GM12878 (cell line): ENCODE measurements around the gene RSRP1. TPM values are rescaled to one million over a fixed set of nuclear protein-coding genes. Genes with fewer than 3 reads are reported as not detected.

Experiments used
- ASH2L ChIP-seq: fragments of 300-600, 200-600 bp; sonication (generic); IDR thresholded peaks from 2 replicates; pipeline ENCODE4 v1.6.1; 2017; ENCODE audit warnings: low read depth, mild to moderate bottlenecking, borderline replicate concordance
- BACH1 ChIP-seq: fragments of 450-650 bp; IDR thresholded peaks from 2 replicates; pipeline ENCODE4 v1.6.1; 2017; ENCODE audit warnings: mild to moderate bottlenecking, borderline replicate concordance
- BRCA1 ChIP-seq: IDR thresholded peaks from 2 replicates; pipeline ENCODE4 v1.6.1; 2011; ENCODE audit warnings: low read depth, low read length, improper control_type of control experiment
- CHD1 ChIP-seq: IDR thresholded peaks from 2 replicates; pipeline ENCODE4 v1.6.1; 2012; ENCODE audit warnings: low read depth, low read length, improper control_type of control experiment
- CHD2 ChIP-seq: IDR thresholded peaks from 2 replicates; pipeline ENCODE4 v1.6.1; 2011; ENCODE audit warnings: low read depth, low read length, improper control_type of control experiment, borderline replicate concordance
- CREB1 ChIP-seq: IDR thresholded peaks from 2 replicates; pipeline ENCODE4 v1.6.1; 2012; ENCODE audit warnings: low read depth, mild to moderate bottlenecking, inconsistent platforms
- EGR1 ChIP-seq, 2 experiments: IDR thresholded peaks; 1 replicate in 1 of 2; 2 replicates in 1 of 2; pipeline ENCODE4 v1.6.1; 2011 to 2012; ENCODE audit warnings: low read depth in 2 of 2, low read length in 2 of 2, borderline replicate concordance in 1 of 2, mild to moderate bottlenecking in 1 of 2, moderate library complexity in 1 of 2
- FOXM1 ChIP-seq: IDR thresholded peaks from 2 replicates; pipeline ENCODE4 v1.6.1; 2012; ENCODE audit warnings: low read depth, mild to moderate bottlenecking, inconsistent platforms, low read length, moderate library complexity
- HDAC2 ChIP-seq: fragments of 200-600 bp; sonication (generic); IDR thresholded peaks from 2 replicates; pipeline ENCODE4 v1.6.1; 2017
- HDGF ChIP-seq: fragments of 450-650 bp; IDR thresholded peaks from 2 replicates; pipeline ENCODE4 v1.6.1; 2016; ENCODE audit warnings: antibody characterized with exemption
- JUND ChIP-seq: IDR thresholded peaks from 2 replicates; pipeline ENCODE4 v1.6.1; 2012; ENCODE audit warnings: low read depth, mild to moderate bottlenecking, low read length, improper control_type of control experiment, moderate library complexity
- LARP7 ChIP-seq: fragments of 450-650 bp; IDR thresholded peaks from 2 replicates; pipeline ENCODE4 v1.6.1; 2017; ENCODE audit warnings: mild to moderate bottlenecking
- NFYA ChIP-seq: IDR thresholded peaks from 2 replicates; pipeline ENCODE4 v1.6.1; 2011; ENCODE audit warnings: low read depth, mild to moderate bottlenecking, low read length, improper control_type of control experiment, borderline replicate concordance
- NR2C1 ChIP-seq: fragments of 450-650 bp; IDR thresholded peaks from 2 replicates; pipeline ENCODE4 v1.6.1; 2017; ENCODE audit warnings: antibody characterized with exemption, mild to moderate bottlenecking, moderate library complexity
- PML ChIP-seq: IDR thresholded peaks from 2 replicates; pipeline ENCODE4 v1.6.1; 2012; ENCODE audit warnings: low read length, inconsistent platforms
- SREBF1 ChIP-seq: IDR thresholded peaks from 2 replicates; pipeline ENCODE4 v1.6.1; 2012; ENCODE audit warnings: mild to moderate bottlenecking, low read length
- SREBF2 ChIP-seq: IDR thresholded peaks from 2 replicates; pipeline ENCODE4 v1.6.1; 2012; ENCODE audit warnings: mild to moderate bottlenecking, low read length
- SRF ChIP-seq, 2 experiments: IDR thresholded peaks; 2 replicates each; pipeline ENCODE4 v1.6.1; 2011; ENCODE audit warnings: low read depth in 2 of 2, low read length in 2 of 2, mild to moderate bottlenecking in 1 of 2, moderate library complexity in 1 of 2
- YY1 ChIP-seq: IDR thresholded peaks from 2 replicates; pipeline ENCODE4 v1.6.1; 2011; ENCODE audit warnings: low read depth, mild to moderate bottlenecking, low read length
- ZNF24 ChIP-seq: fragments of 450-650 bp; IDR thresholded peaks from 2 replicates; pipeline ENCODE4 v1.6.1; 2017; ENCODE audit warnings: antibody characterized with exemption, mild to moderate bottlenecking
- ZNF622 ChIP-seq: fragments of 450-650 bp; IDR thresholded peaks from 2 replicates; pipeline ENCODE4 v1.6.1; 2017; ENCODE audit warnings: mild to moderate bottlenecking, inconsistent platforms
- polyA plus RNA-seq, 11 experiments: library from polyadenylated mRNA; depleted of rRNA in 4 of 11; unstranded in 6 of 11; stranded (reverse) in 5 of 11; fragments of >200 nt; fragmentation: Nextera tagmentation in 4 of 11; fragmentation: Illumina TruSeq in 1 of 11; extraction: Ambion mirVana in 4 of 11; extraction: Trizol in 1 of 11; gene quantifications; 1 replicate in 1 of 11; 2 replicates in 10 of 11; pipeline versions ENCODE4 v1.2.1 to v1.2.3, GENCODE V29; 2011 to 2016; ENCODE audit warnings: inconsistent platforms in 2 of 11, missing spikeins in 2 of 11, low read depth in 1 of 11
- total RNA-seq, 4 experiments: library from RNA; depleted of rRNA in 3 of 4; stranded (reverse); fragments of >200 nt in 3 of 4; fragmentation: Illumina TruSeq in 1 of 4; extraction: Trizol in 1 of 4; gene quantifications; 2 replicates each; pipeline versions ENCODE4 v1.2.1 to v1.2.3, GENCODE V29; 2013 to 2021
- TF ChIP-seq, protein P1 (sequence below): fragments of 450-650 bp; IDR thresholded peaks from 2 replicates; pipeline ENCODE4 v1.6.1; 2017; ENCODE audit warnings: mild to moderate bottlenecking, low read depth, inconsistent platforms; ENCODE audit not compliant: poor library complexity, severe bottlenecking
- TF ChIP-seq, protein P2 (sequence below): fragments of 150-350 bp; IDR thresholded peaks from 2 replicates; pipeline ENCODE4 v1.6.1; 2014; ENCODE audit warnings: mild to moderate bottlenecking, low read depth, low read length
- TF ChIP-seq, protein P3 (sequence below): IDR thresholded peaks from 2 replicates; pipeline ENCODE4 v1.6.1; 2011; ENCODE audit warnings: borderline replicate concordance, low read depth, mild to moderate bottlenecking, moderate library complexity, low read length; ENCODE audit not compliant: insufficient read depth, poor library complexity, severe bottlenecking
- TF ChIP-seq, protein P4 (sequence below): fragments of 450-650 bp; conservative IDR thresholded peaks from 2 replicates; pipeline ENCODE4 v1.6.1; 2017; ENCODE audit warnings: mild to moderate bottlenecking, moderate library complexity

RSRP1 gene
- total and polyA plus RNA-seq, 10 of the 15 experiments (the other 5 are each of a cell fraction or from before 2014, with no cell fraction given): 23.5 to 128 (median 90.0) TPM

DNA sequence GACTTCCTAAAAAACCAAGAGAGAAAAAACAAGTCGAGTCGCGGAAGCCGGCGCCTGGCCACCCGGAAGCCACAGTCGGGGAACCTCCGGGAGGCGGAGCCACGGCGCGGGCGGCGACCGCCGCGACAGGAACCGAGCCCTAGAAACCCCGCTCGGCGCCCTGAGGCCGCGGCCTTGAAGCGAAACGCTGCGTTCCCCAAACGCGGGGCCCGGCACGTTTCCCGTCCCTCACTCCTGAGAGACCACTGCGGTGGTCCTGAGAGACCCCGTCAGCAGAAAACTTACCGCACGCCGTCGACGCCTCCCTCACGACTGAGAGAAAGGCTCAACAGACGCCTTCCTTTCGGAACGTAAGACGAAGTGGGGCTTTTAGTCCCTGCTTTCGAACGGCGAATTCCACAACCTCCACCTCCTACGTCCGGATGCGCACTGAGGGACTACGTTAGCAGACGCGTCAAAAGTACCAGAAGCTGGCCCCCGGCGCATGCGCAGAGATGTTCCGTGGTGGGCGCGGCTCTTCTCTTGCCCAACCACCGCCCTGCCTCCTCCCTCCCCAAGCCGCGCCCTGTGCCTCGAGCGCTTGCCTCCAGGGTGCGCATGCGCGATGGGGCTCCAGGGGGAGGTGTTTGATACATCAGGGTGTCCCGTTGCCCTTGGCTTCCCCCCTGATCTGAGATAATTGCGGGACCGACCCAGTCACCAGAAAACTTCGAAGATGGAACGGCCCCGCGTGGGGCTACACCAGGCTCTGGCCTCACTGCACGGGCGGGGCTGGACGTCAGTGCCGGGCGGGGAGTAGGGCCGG lies at the start of gene RSRP1 (continued):
- TF ChIP-seq BRCA1 (no peak), ZNF24 (0 out of 2 replicates have a peak, but pooled peaks have one; percentile 50), BACH1 (peak; percentile 93), JUND (no peak), CREB1 (peak; percentile 89), SREBF2 (no peak), YY1 (peak; percentile 36), FOXM1 (no peak), ASH2L (no peak), NFYA (no peak), CHD1 (peak; percentile 94), HDGF (peak; percentile 89; the same call in 1 of the 2 replicates), CHD2 (peak; percentile 67; the same call in 1 of the 2 replicates), ZNF622 (no peak), LARP7 (peak; percentile 96), PML (peak; percentile 100), SREBF1 (no peak), HDAC2 (no peak), EGR1 (IDR thresholded peaks at IDR 0.05; ENCODE audit: borderline replicate concordance in 1 of 2, low read depth in 2 of 2, low read length in 2 of 2) (peak; percentile 31 to 70; a peak in 2 of 3 replicates), NR2C1 (no peak), SRF (IDR thresholded peaks at IDR 0.05; ENCODE audit: low read depth in 2 of 2, low read length in 2 of 2) (no peak; a peak in 1 of 4 replicates)
- TF ChIP-seq, protein P1, sequence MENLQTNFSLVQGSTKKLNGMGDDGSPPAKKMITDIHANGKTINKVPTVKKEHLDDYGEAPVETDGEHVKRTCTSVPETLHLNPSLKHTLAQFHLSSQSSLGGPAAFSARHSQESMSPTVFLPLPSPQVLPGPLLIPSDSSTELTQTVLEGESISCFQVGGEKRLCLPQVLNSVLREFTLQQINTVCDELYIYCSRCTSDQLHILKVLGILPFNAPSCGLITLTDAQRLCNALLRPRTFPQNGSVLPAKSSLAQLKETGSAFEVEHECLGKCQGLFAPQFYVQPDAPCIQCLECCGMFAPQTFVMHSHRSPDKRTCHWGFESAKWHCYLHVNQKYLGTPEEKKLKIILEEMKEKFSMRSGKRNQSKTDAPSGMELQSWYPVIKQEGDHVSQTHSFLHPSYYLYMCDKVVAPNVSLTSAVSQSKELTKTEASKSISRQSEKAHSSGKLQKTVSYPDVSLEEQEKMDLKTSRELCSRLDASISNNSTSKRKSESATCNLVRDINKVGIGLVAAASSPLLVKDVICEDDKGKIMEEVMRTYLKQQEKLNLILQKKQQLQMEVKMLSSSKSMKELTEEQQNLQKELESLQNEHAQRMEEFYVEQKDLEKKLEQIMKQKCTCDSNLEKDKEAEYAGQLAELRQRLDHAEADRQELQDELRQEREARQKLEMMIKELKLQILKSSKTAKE: peak; percentile 50
- TF ChIP-seq, protein P2, sequence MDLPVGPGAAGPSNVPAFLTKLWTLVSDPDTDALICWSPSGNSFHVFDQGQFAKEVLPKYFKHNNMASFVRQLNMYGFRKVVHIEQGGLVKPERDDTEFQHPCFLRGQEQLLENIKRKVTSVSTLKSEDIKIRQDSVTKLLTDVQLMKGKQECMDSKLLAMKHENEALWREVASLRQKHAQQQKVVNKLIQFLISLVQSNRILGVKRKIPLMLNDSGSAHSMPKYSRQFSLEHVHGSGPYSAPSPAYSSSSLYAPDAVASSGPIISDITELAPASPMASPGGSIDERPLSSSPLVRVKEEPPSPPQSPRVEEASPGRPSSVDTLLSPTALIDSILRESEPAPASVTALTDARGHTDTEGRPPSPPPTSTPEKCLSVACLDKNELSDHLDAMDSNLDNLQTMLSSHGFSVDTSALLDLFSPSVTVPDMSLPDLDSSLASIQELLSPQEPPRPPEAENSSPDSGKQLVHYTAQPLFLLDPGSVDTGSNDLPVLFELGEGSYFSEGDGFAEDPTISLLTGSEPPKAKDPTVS: no peak
- TF ChIP-seq, protein P3, sequence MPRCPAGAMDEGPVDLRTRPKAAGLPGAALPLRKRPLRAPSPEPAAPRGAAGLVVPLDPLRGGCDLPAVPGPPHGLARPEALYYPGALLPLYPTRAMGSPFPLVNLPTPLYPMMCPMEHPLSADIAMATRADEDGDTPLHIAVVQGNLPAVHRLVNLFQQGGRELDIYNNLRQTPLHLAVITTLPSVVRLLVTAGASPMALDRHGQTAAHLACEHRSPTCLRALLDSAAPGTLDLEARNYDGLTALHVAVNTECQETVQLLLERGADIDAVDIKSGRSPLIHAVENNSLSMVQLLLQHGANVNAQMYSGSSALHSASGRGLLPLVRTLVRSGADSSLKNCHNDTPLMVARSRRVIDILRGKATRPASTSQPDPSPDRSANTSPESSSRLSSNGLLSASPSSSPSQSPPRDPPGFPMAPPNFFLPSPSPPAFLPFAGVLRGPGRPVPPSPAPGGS: peak; percentile 76
- TF ChIP-seq, protein P4, sequence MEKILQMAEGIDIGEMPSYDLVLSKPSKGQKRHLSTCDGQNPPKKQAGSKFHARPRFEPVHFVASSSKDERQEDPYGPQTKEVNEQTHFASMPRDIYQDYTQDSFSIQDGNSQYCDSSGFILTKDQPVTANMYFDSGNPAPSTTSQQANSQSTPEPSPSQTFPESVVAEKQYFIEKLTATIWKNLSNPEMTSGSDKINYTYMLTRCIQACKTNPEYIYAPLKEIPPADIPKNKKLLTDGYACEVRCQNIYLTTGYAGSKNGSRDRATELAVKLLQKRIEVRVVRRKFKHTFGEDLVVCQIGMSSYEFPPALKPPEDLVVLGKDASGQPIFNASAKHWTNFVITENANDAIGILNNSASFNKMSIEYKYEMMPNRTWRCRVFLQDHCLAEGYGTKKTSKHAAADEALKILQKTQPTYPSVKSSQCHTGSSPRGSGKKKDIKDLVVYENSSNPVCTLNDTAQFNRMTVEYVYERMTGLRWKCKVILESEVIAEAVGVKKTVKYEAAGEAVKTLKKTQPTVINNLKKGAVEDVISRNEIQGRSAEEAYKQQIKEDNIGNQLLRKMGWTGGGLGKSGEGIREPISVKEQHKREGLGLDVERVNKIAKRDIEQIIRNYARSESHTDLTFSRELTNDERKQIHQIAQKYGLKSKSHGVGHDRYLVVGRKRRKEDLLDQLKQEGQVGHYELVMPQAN: peak; percentile 94
